IPS DF 4.7 (cell line): ENCODE measurements around the gene TMEM132D.
"Not testable (repeated sequence)": the region's sequence is repeated elsewhere in the genome, so short reads cannot be mapped to it uniquely, and the experiment has no call there.

Source experiments
- DNase-seq: peaks from one replicate; pipeline ENCODE4 v3.0.0-alpha.2; 2013; ENCODE audit warnings: low spot score; ENCODE audit errors: extremely low read depth

TMEM132D gene

GRCh38 chr12:129195081-129195480, 708.7 kb downstream of the TMEM132D start:
- no peak for DNase-seq

DNA sequence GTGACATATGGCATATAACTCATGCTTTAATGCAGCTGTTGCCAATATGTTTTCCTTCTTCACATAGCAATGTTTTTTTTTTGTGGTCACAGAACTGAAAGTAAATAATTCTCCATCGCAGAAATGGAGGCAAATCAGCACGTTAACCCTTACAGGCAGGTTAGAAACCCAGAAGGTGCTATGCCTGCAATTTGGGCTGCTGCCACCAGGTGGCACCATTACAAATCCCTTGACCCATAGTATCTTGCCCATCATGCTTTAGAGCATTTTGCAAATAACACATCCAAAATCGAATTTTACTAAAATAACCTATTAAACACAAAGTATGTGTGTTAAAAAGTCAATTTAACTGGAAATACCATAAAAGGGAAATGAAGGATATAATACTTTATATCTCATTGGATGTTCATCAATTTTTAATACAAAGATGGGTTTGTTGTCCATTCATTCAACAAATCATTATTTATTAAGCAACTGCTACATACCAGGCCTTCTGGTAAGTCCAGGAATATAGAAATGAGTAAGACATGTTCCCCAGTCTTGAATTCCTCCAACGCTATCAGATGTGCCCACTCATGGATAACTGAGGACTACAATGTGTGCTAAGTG, 710.5 kb downstream of the TMEM132D start:
- peak; percentile 44 for DNase-seq

DNA sequence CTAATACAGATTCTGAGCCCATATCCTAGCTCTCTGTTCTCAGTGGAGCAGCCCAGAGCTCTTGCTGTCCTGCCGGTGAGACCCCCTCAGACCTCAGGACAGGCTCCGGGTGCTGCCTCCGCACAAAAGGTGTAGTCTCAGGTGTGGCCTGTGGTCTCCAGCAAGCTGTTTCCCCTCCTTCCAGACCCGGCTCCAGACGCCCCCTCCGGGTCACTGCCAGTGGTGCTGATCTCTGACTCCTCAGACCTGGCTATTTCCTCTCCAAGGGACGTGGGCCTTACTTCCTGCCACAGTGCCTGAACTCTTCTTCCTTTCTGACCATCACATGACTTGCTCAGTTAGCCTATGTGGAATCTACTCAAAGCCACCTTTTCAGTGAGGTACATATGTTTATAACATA, 713.0 kb downstream of the TMEM132D start:
- DNase-seq, result peak; percentile 62

DNA sequence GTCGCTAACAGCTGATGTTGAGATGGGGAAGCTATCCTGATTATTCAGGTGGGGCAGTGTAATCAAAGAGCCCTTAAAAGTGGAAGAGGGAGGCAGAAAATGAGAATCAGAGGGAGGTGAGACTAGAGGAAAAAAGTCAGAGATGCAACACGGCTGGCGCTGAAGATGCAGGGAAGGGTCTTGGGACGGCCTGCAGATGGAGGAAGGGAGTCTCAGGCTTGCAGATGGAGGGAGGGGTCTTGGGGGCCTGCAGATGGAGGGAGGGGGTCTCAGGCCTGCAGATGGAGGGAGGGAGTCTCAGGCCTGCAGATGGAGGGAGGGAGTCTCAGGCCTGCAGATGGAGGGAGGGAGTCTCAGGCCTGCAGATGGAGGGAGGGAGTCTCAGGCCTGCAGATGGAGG, 713.9 kb downstream of the TMEM132D start:
- DNase-seq, result not testable (repeated sequence)

GRCh38 chr12:129186952-129187351, 716.9 kb downstream of the TMEM132D start:
- no peak for DNase-seq

DNA sequence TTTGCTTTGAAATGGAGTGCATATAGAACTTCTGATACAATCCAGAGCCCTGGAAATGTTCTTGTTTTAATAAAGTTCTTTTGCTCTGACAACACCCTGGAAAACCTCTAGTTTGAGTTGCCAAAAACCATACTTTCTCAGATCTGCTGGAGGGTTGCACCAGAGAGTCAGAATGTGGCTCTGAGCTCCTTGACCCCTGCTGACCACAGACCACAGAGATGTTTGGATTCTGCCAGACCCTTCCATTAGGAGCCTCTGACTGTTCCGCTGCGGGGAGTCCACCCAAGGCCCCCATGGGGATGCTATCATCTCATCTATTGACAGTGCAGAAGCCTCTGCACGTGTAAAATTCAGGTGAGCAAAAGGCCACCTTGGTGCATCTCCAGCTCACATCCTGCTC, 718.0 kb downstream of the TMEM132D start:
- no peak for DNase-seq

GRCh38 chr12:129184127-129184928, 719.5 kb downstream of the TMEM132D start:
- no peak for DNase-seq

GRCh38 chr12:129179941-129180553, 723.8 kb downstream of the TMEM132D start:
- no peak for DNase-seq

- DNase-seq, result no peak
These were observed 733.9 kb downstream of the TMEM132D start for GRCh38 chr12:129169928-129170327.

DNA sequence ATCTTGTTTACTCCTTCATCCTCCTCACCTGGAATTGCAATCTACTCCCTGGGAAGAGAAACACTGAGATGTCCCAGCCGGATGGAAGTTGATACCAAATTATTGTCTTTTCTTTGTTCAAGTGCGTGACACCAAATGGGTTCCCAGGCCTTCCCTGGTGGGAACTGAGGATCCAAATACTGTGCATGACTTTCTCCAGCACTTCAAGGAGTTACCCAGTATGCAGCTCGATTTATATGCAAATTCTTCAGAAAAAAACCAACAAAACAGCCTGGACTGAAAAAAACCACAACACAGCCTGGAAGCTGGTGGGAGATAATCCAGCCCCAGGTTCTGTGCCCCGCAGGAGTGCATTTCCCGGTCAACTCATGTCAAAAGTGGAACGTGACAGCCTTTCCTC, 740.0 kb downstream of the TMEM132D start:
- DNase-seq, result no peak

GRCh38 chr12:129163461-129163860, 740.4 kb downstream of the TMEM132D start:
- no peak for DNase-seq

DNA sequence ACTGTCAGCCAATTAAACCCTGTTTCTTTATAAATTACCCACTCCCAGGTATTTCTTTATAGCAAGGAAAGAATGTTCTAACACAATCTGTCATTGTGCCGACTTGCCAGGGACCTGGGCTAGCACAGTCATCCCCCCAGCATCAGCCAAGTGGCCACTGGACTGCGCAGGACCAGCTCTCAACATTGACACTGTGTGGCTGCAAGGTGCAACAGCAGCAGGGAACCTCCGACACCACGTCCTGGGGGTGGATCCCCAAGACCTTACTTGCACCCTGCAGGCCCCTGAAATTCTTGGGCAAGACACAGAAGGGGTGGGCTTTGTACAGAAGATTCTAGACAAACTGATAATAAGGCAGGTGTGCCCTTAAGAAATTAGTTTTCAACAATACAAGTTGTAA, 741.0 kb downstream of the TMEM132D start:
- DNase-seq, result no peak

GRCh38 chr12:129161511-129161910, 742.3 kb downstream of the TMEM132D start:
- DNase-seq, result no peak

GRCh38 chr12:129160282-129160681, 743.5 kb downstream of the TMEM132D start:
- no peak for DNase-seq

DNA sequence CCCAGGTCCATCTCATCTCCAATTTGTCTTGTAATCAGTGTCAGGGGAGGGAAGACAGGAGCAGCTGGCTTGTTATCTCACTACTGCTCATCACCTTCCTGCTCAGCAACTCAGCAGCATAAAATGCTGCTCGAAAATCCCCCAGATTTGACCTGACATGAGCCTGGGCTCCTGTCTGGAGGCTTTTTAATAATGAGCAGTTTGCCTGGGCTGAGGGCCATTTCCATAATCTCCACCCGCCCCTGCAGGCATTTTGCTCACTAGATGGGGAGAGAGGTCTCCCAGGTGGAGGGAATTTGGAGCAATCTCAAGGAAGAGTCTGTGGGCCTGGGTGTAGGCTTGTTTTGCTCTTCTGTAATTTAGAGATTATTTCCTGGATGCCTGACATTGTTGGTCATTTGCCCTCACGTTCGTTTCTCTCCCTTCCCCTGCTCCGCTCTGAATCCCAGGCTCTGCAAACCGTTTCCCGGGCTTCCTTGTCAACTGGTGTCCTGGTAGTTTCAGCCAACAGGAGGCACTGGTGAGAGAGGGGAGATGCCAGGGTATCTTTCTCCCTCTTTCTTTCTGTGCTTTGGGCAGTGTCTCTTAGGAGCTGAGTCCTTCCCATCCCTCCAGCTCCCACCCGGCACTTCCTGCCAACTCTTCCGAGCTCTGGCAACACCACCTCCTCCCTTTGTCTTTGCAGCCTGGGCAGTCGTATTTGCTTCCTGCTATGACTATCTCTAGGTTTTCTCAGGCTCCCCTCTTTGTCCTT, 751.3 kb downstream of the TMEM132D start:
- no peak for DNase-seq

DNA sequence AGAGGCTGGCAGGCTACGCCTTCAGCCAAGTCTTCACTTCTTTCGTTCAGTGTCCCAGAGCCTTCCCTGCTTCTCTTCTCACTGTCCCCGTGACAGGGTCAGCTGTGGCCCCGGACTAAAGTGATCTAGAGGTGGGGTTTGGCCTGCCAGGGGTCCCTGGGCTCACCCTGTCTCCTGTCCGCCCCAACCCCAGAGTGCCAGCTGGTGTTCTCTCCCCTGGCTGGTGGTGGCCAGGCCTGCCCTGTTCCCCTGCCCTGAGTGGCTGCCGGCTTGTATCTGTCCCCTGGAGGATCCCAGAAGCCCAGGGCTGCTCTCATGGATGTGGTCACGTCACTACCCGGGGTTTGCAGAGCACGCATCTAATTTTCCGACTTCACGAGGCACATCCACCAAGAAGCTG, 753.1 kb downstream of the TMEM132D start:
- DNase-seq, result no peak

- no peak for DNase-seq
These were observed 758.4 kb downstream of the TMEM132D start for GRCh38 chr12:129145381-129145780.

GRCh38 chr12:129138776-129139175, 765.0 kb downstream of the TMEM132D start:
- no peak for DNase-seq

- no peak for DNase-seq
These were observed 767.0 kb downstream of the TMEM132D start for GRCh38 chr12:129136694-129137325.

GRCh38 chr12:129127771-129128170, 776.1 kb downstream of the TMEM132D start:
- no peak for DNase-seq

DNA sequence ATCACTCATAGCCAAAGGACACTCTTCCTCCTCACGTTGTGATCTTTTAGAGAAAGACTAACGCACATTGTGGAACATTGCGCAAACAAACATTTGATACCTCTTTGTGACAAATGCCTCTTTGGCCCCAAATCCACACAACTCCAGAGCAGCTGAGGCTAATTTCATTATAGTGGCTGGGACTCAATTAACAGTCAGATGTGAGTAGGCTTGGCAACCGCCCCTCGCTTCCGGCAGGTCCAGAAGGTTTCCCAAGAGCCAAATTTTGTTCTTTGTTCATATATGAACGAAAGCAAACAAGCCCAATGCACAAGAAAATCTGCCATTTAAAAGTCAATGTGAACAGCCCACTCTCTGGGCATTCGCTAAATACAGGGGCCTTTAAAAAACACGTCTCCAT, 776.6 kb downstream of the TMEM132D start:
- no peak for DNase-seq
